IMR-90 (cell line): Measurements from ENCODE around the gene RGP1. TPM values are rescaled to one million over a fixed set of nuclear protein-coding genes. Genes with fewer than 3 reads are reported as not detected.

ENCODE experiments used
- ATAC-seq: fragments of 200-7000 bp; cut with Tn5 transposase; 2 replicates; pipeline ENCODE4 v1.9.1; 2020; ENCODE audit warnings: low read depth, mild to moderate bottlenecking, moderate library complexity
- BruUV-seq: library from RNA; stranded (reverse); fragments of 400-500 nt; replicated peaks from 2 replicates; lab custom pipeline; 2021; lab: Mats Ljungman, UMichigan
- CTCF ChIA-PET: fragments of 300-600 bp; formaldehyde crosslinking; extraction: SDS; loops from one replicate; lab custom pipeline; 2021; ENCODE audit warnings: antibody characterized with exemption; lab: Yijun Ruan, JAX
- POLR2A ChIA-PET: fragments of 300-600 bp; sonication (Branson Sonifier 250); formaldehyde crosslinking; loops from one replicate; lab custom pipeline; 2022; ENCODE audit warnings: antibody characterized with exemption; ENCODE audit not compliant: unreplicated experiment; lab: Charles Lee
- DNase-seq: peaks from one replicate; pipeline ENCODE4 v3.0.0; 2013
- H2AFZ ChIP-seq: replicated peaks from 2 replicates; pipeline ENCODE3; 2013; ENCODE audit warnings: low read length, mild to moderate bottlenecking; ENCODE audit not compliant: poor library complexity
- H2AK5ac ChIP-seq: 2 replicates; pipeline ENCODE4 v1.6.1; 2013; ENCODE audit warnings: low read depth, low read length, inconsistent platforms
- H2AK9ac ChIP-seq: replicated peaks from 2 replicates; pipeline ENCODE3; 2013; ENCODE audit warnings: mild to moderate bottlenecking, low read depth, low read length, moderate library complexity; ENCODE audit not compliant: poor library complexity
- H2BK120ac ChIP-seq: 2 replicates; pipeline ENCODE4 v1.6.1; 2013; ENCODE audit warnings: low read depth, low read length, inconsistent platforms
- H2BK15ac ChIP-seq: 3 replicates; pipeline ENCODE4 v1.6.1; 2013; ENCODE audit warnings: low read depth, low read length, inconsistent platforms
- H2BK20ac ChIP-seq: 2 replicates; pipeline ENCODE4 v1.6.1; 2013; ENCODE audit warnings: low read depth, mild to moderate bottlenecking, inconsistent platforms, low read length, moderate library complexity
- H2BK5ac ChIP-seq: 2 replicates; pipeline ENCODE4 v1.6.1; 2013; ENCODE audit warnings: mild to moderate bottlenecking, low read depth, low read length, inconsistent platforms; ENCODE audit not compliant: poor library complexity, severe bottlenecking
- H3K14ac ChIP-seq: replicated peaks from 2 replicates; pipeline ENCODE4 v1.6.1; 2013; ENCODE audit warnings: low read depth, low read length, inconsistent platforms
- H3K18ac ChIP-seq: 2 replicates; pipeline ENCODE4 v1.6.1; 2013; ENCODE audit warnings: low read depth, low read length, control low read depth
- H3K23ac ChIP-seq: 2 replicates; pipeline ENCODE4 v1.6.1; 2013; ENCODE audit warnings: low read depth, low read length, inconsistent platforms
- H3K27ac ChIP-seq: 2 replicates; pipeline ENCODE4 v1.5.1; 2013; ENCODE audit warnings: mild to moderate bottlenecking, control low read depth, low read length; ENCODE audit not compliant: insufficient read depth
- H3K27me3 ChIP-seq: 2 replicates; pipeline ENCODE4 v1.6.1; 2013; ENCODE audit warnings: low read length; ENCODE audit not compliant: control insufficient read depth, insufficient read depth
- H3K36me3 ChIP-seq: 2 replicates; pipeline ENCODE4 v1.6.1; 2013; ENCODE audit warnings: low read length, mixed read lengths; ENCODE audit not compliant: control insufficient read depth, insufficient read depth
- H3K4ac ChIP-seq: 2 replicates; pipeline ENCODE4 v1.6.1; 2013; ENCODE audit warnings: low read depth, low read length, inconsistent platforms
- H3K4me1 ChIP-seq: 2 replicates; pipeline ENCODE4 v1.6.1; 2013; ENCODE audit warnings: low read length, mixed read lengths; ENCODE audit not compliant: control insufficient read depth, insufficient read depth
- H3K4me2 ChIP-seq: 2 replicates; pipeline ENCODE4 v1.6.1; 2013; ENCODE audit warnings: low read depth, mild to moderate bottlenecking, control low read depth, low read length, moderate library complexity
- H3K4me3 ChIP-seq: 2 replicates; pipeline ENCODE4 v1.5.1; 2013; ENCODE audit warnings: low read depth, mild to moderate bottlenecking, control low read depth, low read length, moderate library complexity; ENCODE audit not compliant: insufficient read depth
- H3K56ac ChIP-seq: 2 replicates; pipeline ENCODE4 v1.6.1; 2013; ENCODE audit warnings: low read length, inconsistent platforms; ENCODE audit not compliant: insufficient read depth; ENCODE audit errors: extremely low read depth
- H3K79me1 ChIP-seq, 2 experiments: 2 replicates each; pipeline ENCODE4 v1.6.1; 2013; ENCODE audit warnings: low read length in 2 of 2, inconsistent platforms in 1 of 2, low read depth in 1 of 2
- H3K9ac ChIP-seq: 2 replicates; pipeline ENCODE4 v1.6.1; 2013; ENCODE audit warnings: low read depth, low read length, control low read depth
- H3K9me1 ChIP-seq: 2 replicates; pipeline ENCODE4 v1.6.1; 2013; ENCODE audit warnings: low read length, inconsistent platforms; ENCODE audit not compliant: insufficient read depth
- H3K9me3 ChIP-seq: 2 replicates; pipeline ENCODE4 v1.6.1; 2013; ENCODE audit warnings: low read length; ENCODE audit not compliant: control insufficient read depth, insufficient read depth
- H4K20me1 ChIP-seq: 2 replicates; pipeline ENCODE4 v1.6.1; 2013; ENCODE audit warnings: low read length, inconsistent platforms; ENCODE audit not compliant: insufficient read depth
- H4K5ac ChIP-seq: 2 replicates; pipeline ENCODE4 v1.6.1; 2013; ENCODE audit warnings: mild to moderate bottlenecking, low read depth, low read length, control low read depth
- H4K8ac ChIP-seq, 2 experiments: 2 replicates each; pipeline ENCODE4 v1.6.1; 2013; ENCODE audit warnings: low read depth in 2 of 2, low read length in 2 of 2, control low read depth in 1 of 2, inconsistent platforms in 1 of 2
- H4K91ac ChIP-seq: 2 replicates; pipeline ENCODE4 v1.6.1; 2013; ENCODE audit warnings: low read depth, low read length, inconsistent platforms; ENCODE audit not compliant: insufficient read depth
- CEBPB ChIP-seq: IDR thresholded peaks from 2 replicates; pipeline ENCODE4 v1.6.1; 2012; ENCODE audit warnings: low read depth, low read length, improper control_type of control experiment
- CHD1 ChIP-seq: IDR thresholded peaks from 2 replicates; pipeline ENCODE4 v1.6.1; 2012; ENCODE audit warnings: low read depth, low read length, improper control_type of control experiment
- ELK1 ChIP-seq: fragments of 150-350 bp; IDR thresholded peaks from 2 replicates; pipeline ENCODE4 v1.6.1; 2016; ENCODE audit warnings: low read depth, mild to moderate bottlenecking, low read length, moderate library complexity, borderline replicate concordance
- MAZ ChIP-seq: IDR thresholded peaks from 2 replicates; pipeline ENCODE4 v1.6.1; 2012; ENCODE audit warnings: low read depth, mild to moderate bottlenecking, low read length, improper control_type of control experiment, moderate library complexity, borderline replicate concordance
- MXI1 ChIP-seq: IDR thresholded peaks from 2 replicates; pipeline ENCODE4 v1.6.1; 2012; ENCODE audit warnings: low read depth, mild to moderate bottlenecking, low read length, moderate library complexity, borderline replicate concordance
- NFE2L2 ChIP-seq: fragments of 150-350 bp; IDR thresholded peaks from 2 replicates; pipeline ENCODE4 v1.6.1; 2016; ENCODE audit warnings: low read depth, mild to moderate bottlenecking, low read length
- POLR2A ChIP-seq: IDR thresholded peaks from 2 replicates; pipeline ENCODE4 v1.6.1; 2012; ENCODE audit warnings: mild to moderate bottlenecking, low read depth, low read length
- RCOR1 ChIP-seq: IDR thresholded peaks from 2 replicates; pipeline ENCODE4 v1.6.1; 2012; ENCODE audit warnings: mild to moderate bottlenecking, low read length, improper control_type of control experiment; ENCODE audit not compliant: insufficient replicate concordance
- RFX5 ChIP-seq: IDR thresholded peaks from 2 replicates; pipeline ENCODE4 v1.8.0; 2012; ENCODE audit warnings: low read depth, mild to moderate bottlenecking, low read length, moderate library complexity
- SMC3 ChIP-seq: fragments of 150-350 bp; IDR thresholded peaks from 2 replicates; pipeline ENCODE4 v1.6.1; 2016; ENCODE audit warnings: low read depth, mild to moderate bottlenecking, antibody characterized with exemption, low read length, moderate library complexity
- USF2 ChIP-seq: fragments of 150-350 bp; IDR thresholded peaks from 2 replicates; pipeline ENCODE4 v1.6.1; 2017; ENCODE audit warnings: mild to moderate bottlenecking, antibody characterized with exemption, low read length, low read depth
- WGBS, 2 experiments: methylation state at CpG; one replicate each; pipeline versions ENCODE4 v1.1.5 to v1.1.7; 2013; ENCODE audit warnings: missing lambda C conversion rate in 2 of 2; ENCODE audit not compliant: insufficient read length in 1 of 2; ENCODE audit errors: extremely low coverage in 2 of 2; 5-methylcytosine and 5-hydroxymethylcytosine counted together
- dilution Hi-C: fragments of 300-500 bp; cut with HindIII; formaldehyde crosslinking; loops from one replicate; pipeline ENCODE4 v1.14.3; 2018; ENCODE audit warnings: low sequenced_read_pairs; ENCODE audit not compliant: unreplicated experiment
- in situ Hi-C: fragments of 300-500 bp; cut with MboI; formaldehyde crosslinking; loops from 3 replicates; pipeline ENCODE4 v1.14.3; 2019; ENCODE audit warnings: low sequenced_read_pairs, inconsistent platforms, mixed read lengths
- intact Hi-C: fragments of 100-400 bp; cut with micrococcal nuclease; formaldehyde crosslinking; loops from 2 replicates; pipeline ENCODE4 v1.10.0; 2022
- polyA plus RNA-seq, 3 experiments: library from polyadenylated mRNA; depleted of rRNA; stranded (reverse); fragments of >200 nt; gene quantifications; 2 replicates each; pipeline ENCODE4 v1.2.3, GENCODE V29; 2012; ENCODE audit warnings: low replicate concordance in 1 of 3
- total RNA-seq: library from RNA; depleted of rRNA; stranded (reverse); fragments of >200 nt; gene quantifications from 2 replicates; pipeline ENCODE4 v1.2.3, GENCODE V29; 2012
- TF ChIP-seq, protein P1 (sequence below): conservative IDR thresholded peaks from 2 replicates; pipeline ENCODE4 v1.5.1; 2012; ENCODE audit warnings: mild to moderate bottlenecking, low read depth, low read length, improper control_type of control experiment

The RGP1 gene
- total and polyA plus RNA-seq, 2 of the 4 experiments (the other 2 are of a cell fraction): 10.2 to 14.3 TPM

GRCh38 chr9:35750256-35750531, 1.1 kb downstream of the RGP1 start:
- peaks cover 31% of the 10 kb centered on the region for H4K20me1 ChIP-seq
- H3K14ac ChIP-seq: no peak overlapping the region; the same call in 1 of the 2 replicates
- BruUV-seq: no TSS peak
- H3K36me3 ChIP-seq: peaks cover 38% of the 10 kb centered on the region
- no peak overlapping the region for H3K18ac ChIP-seq
- peak overlapping the region in 1 of 2 experiments; percentile 100; a peak in 1 of 4 replicates for H4K8ac ChIP-seq
- intact Hi-C loops: no loop called here
- H3K23ac ChIP-seq: 0 out of 2 replicates have a peak overlapping the region, but pooled peaks have one; percentile 57
- H3K4ac ChIP-seq: no peak overlapping the region; the same call in none of the 2 replicates
- H4K91ac ChIP-seq: no peak overlapping the region
- ChIA-PET CTCF (interaction anchor here (0.6 kb wide), 1 partner anchor 115 kb away, joined by 3 read pairs; no protein-coding TSS in a partner anchor), POLR2A (no interaction called here)
- H3K4me3 ChIP-seq: 0 out of 2 replicates have a peak overlapping the region, but pooled peaks have one; percentile 98
- H3K9me3 ChIP-seq: no peaks in the 10 kb centered on the region
- peak overlapping the region; percentile 27; the same call in 1 of the 2 replicates for H2AK5ac ChIP-seq
- H3K4me2 ChIP-seq: peak overlapping the region; percentile 98
- H2BK15ac ChIP-seq: no peak overlapping the region
- in situ Hi-C loops: no loop called here
- peaks cover 21% of the 10 kb centered on the region for H3K9me1 ChIP-seq
- no peak overlapping the region for H2AK9ac ChIP-seq
- no peak overlapping the region for H2BK20ac ChIP-seq
- H2AFZ ChIP-seq: no peak overlapping the region
- H3K27ac ChIP-seq: no peak overlapping the region
- no peak overlapping the region for H3K56ac ChIP-seq
- DNase-seq (no peak), ATAC-seq (no peak)
- dilution Hi-C loops: no loop called here
- peaks cover 41 to 54% of the 10 kb centered on the region in 2 experiments for H3K79me1 ChIP-seq
- peaks cover 14% of the 10 kb centered on the region for H3K4me1 ChIP-seq
- no peak for TF ChIP-seq ELK1
- TF ChIP-seq SMC3: no peak
- TF ChIP-seq MAZ: no peak
- no peak for TF ChIP-seq RCOR1
- no peak for TF ChIP-seq USF2
- no peak for TF ChIP-seq NFE2L2
- TF ChIP-seq CHD1: no peak
- TF ChIP-seq MXI1: no peak
- TF ChIP-seq, protein P1, sequence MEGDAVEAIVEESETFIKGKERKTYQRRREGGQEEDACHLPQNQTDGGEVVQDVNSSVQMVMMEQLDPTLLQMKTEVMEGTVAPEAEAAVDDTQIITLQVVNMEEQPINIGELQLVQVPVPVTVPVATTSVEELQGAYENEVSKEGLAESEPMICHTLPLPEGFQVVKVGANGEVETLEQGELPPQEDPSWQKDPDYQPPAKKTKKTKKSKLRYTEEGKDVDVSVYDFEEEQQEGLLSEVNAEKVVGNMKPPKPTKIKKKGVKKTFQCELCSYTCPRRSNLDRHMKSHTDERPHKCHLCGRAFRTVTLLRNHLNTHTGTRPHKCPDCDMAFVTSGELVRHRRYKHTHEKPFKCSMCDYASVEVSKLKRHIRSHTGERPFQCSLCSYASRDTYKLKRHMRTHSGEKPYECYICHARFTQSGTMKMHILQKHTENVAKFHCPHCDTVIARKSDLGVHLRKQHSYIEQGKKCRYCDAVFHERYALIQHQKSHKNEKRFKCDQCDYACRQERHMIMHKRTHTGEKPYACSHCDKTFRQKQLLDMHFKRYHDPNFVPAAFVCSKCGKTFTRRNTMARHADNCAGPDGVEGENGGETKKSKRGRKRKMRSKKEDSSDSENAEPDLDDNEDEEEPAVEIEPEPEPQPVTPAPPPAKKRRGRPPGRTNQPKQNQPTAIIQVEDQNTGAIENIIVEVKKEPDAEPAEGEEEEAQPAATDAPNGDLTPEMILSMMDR: no peak
- no peak for TF ChIP-seq RFX5
- TF ChIP-seq POLR2A: no peak
- TF ChIP-seq CEBPB: no peak
- H3K9ac ChIP-seq: 0 out of 2 replicates have a peak overlapping the region, but pooled peaks have one; percentile 99
- no peaks in the 10 kb centered on the region for H3K27me3 ChIP-seq
- no peak overlapping the region; the same call in 1 of the 2 replicates for H4K5ac ChIP-seq
- no peak overlapping the region for H2BK120ac ChIP-seq
- H2BK5ac ChIP-seq: no peak overlapping the region
- WGBS, 2 experiments: 77% methylated on average over 3 of the region's 4 CpGs; no CpG with 5 or more reads in 1 of the 2 experiments
